ENCODE data around the gene AGTR2.
"Not testable (repeated sequence)": the region's sequence is repeated elsewhere in the genome, so short reads cannot be mapped to it uniquely, and the experiment has no call there.

Gene AGTR2

GRCh38 chrX:116170511-116170910, at the start of gene AGTR2:
AGTR2 (plus strand) TSS chrX:116170744; CDS start chrX:116172281, 1,537 bp downstream.
- DNase-seq = no peak

GRCh38 chrX:116135277-116135676, 35.3 kb upstream of the AGTR2 start:
- no peak for DNase-seq

- DNase-seq = not testable (repeated sequence)
These were observed 29.3 kb upstream of the AGTR2 start for GRCh38 chrX:116141270-116141669.

- DNase-seq = no peak
These were observed 27.6 kb upstream of the AGTR2 start for GRCh38 chrX:116142976-116143375.

GRCh38 chrX:116172976-116173375, 2.4 kb downstream of the AGTR2 start:
- DNase-seq = no peak

GRCh38 chrX:116181300-116181699, 10.8 kb downstream of the AGTR2 start:
- DNase-seq = no peak

GRCh38 chrX:116185163-116185562, 14.6 kb downstream of the AGTR2 start:
- DNase-seq = no peak

GRCh38 chrX:116194649-116195048, 24.1 kb downstream of the AGTR2 start:
- no peak for DNase-seq

- DNase-seq = no peak
These were observed 27.7 kb downstream of the AGTR2 start for GRCh38 chrX:116198235-116198634.

GRCh38 chrX:116198810-116199209, 28.3 kb downstream of the AGTR2 start:
- DNase-seq = no peak

GRCh38 chrX:116204932-116205331, 34.4 kb downstream of the AGTR2 start:
- no peak for DNase-seq

- DNase-seq = no peak
These were observed 42.7 kb downstream of the AGTR2 start for GRCh38 chrX:116213262-116213661.

- DNase-seq = not testable (repeated sequence)
These were observed 46.5 kb downstream of the AGTR2 start for GRCh38 chrX:116217080-116217479.
